ENCODE data around the gene GALNT13.
"Not testable (repeated sequence)": the region's sequence is repeated elsewhere in the genome, so short reads cannot be mapped to it uniquely, and the experiment has no call there.

Gene GALNT13

GRCh38 chr2:154427453-154427852, 555.7 kb downstream of the GALNT13 start:
- no peak for DNase-seq (ENCODE audit: low spot score)

DNA sequence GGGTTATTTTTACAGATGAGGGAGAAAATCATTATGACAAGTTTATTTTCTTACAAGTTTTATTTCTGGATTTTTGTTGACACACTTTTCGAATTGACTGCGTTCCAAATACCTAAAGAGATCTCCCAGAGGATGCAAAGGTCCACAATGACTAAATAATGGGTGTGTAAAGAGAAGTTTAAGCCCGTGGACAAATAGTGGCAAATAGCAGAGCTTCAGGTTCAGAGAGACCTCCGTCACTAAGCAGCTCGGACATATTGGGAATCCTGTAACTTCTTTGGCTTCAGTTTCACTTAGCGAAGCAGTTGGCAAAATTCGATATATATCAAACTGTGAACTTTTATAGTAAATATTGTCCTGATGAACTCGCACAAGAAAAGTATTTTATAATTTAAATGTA, 556.3 kb downstream of the GALNT13 start:
- no peak for DNase-seq (ENCODE audit: low spot score)

DNA sequence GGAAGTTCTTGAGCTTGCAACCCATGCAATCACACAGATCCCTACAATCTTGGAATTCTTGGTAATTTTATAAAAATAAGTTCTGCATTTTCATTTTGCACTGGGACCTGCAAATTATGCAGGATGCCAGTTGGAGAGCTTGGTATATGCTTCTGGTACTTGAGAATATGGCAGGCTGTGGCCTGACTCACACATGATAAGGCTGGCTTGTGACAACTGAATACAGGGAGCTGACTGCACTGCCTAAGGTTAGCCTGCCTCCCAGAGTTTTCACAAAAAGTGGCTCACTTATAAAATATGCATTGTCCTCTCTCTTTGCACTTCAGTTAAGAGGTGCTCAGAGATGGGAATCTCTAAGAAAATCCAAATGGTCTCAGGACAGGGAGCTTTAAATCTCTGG, 561.3 kb downstream of the GALNT13 start:
- DNase-seq (ENCODE audit: low spot score) = no peak

- peak; percentile 1 for DNase-seq (ENCODE audit: low spot score)
Measured at GRCh38 chr2:154437104-154437503, 565.4 kb downstream of the GALNT13 start.

DNA sequence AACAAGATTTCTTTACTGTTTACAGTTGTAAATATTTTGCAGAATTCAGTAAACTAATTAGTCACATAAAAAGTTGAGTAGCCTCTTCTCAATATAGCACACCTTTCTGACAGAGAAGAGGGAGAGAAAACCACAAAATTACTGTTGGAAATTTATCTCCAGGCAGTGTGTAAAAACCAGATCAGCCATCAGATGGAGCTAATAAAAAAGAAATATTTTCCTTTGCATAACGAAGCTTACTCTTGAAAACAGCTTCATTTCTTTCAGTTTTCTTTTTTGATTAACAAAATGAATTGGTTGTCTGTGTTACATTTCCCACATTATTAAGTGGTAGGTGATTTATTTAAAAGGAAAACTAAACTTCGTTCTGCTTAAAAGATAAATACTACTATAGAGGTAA, 567.4 kb downstream of the GALNT13 start:
- DNase-seq (ENCODE audit: low spot score) = no peak

DNA sequence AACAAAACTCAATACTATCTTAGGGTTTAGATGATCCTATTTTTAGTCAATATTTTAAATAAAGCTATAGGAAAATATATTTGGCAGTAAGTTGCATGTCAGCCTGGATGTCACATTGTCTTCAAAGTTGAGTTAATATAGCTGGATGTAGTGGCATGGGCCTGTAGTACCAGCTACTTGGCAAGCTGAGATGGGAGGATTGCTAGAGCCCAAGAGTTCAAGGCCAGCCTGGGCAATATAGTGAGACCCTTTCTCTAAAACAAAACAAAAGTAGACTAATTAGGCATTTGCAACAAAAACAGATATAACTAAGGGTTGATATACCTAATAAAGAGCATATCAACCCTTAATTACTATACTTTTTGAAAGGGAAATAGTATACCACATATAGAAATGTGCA, 572.2 kb downstream of the GALNT13 start:
- no peak for DNase-seq (ENCODE audit: low spot score)

DNA sequence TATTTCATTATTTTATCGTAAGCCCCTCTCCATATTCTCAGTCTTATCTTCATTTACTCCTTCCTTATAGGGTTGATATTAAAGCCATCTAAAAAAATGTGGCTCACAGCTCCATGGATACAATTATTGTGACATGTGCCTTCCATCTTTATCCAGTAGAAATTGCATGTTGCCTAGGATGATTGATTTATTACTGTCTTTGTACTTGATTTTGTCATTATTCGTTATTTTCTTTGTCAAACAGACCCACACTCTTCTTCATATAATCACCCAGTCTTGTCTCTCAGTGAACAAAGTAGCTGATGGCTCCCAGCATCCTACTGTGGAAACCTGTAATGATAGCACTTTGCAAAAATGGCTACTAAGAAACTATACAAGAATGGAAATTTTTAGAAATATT, 574.6 kb downstream of the GALNT13 start:
- DNase-seq (ENCODE audit: low spot score) = no peak

DNA sequence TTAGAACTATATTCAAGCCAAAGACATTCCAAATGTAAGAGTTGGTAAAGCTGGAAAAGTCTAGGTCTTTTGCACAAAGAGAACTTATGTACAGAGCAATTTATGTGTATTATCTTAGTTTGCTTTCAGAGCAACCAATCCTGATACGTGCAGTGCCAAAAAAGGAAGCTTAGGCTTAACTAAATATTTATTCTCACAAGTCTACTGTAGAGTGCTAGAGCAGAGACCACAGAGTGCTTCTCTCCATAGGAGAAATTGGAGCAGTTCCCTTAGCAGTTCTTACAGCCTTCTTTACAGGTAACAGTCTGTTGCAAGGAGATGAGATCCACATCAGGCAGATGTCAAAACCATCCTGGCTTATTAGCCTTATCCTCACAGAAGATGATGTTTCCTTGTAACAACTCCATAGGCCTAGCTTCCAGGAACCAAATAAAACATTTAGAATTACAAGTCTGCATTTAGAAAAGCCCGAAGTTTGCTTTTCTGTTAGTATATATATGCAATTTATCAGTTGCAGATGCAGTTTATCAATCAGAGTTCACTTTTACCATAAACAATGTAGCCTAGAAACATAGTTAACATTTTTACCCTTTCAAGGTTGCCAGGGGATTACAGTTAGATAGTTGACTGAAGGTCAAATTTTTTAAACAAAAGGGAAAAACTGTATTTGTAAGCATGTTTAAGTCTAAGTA, 576.2 kb downstream of the GALNT13 start:
- no peak for DNase-seq (ENCODE audit: low spot score)

- DNase-seq (ENCODE audit: low spot score) = no peak
Measured at GRCh38 chr2:154449951-154450658, 578.4 kb downstream of the GALNT13 start.

- DNase-seq (ENCODE audit: low spot score) = no peak
Measured at GRCh38 chr2:154452471-154452870, 580.7 kb downstream of the GALNT13 start.

DNA sequence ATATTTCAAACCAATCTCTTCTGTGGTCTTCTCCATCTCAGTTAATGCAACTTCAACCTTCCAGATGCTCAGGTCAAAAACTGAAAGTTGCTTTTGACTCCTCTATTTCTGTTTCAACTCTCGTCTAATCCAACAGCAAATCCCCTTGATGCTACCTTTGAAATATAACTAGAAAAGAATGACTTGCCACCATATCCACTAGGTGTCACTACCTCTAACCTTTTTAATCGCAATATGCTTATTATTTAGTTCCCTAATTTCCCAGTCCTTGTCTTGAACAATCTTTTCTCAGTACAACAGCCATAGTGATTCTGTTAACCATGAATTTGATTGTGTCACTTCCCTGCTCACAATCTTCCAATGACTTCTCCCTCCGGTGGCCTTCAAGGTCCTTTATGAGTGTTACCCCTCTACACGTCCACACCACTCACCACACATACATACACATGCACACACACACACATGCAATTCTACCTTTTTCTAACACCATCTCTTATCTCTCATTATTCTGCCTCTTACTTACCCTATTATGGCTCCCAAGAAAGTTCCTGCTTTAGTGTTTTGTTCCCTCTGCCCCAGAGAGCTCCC, 581.3 kb downstream of the GALNT13 start:
- DNase-seq (ENCODE audit: low spot score) = no peak

DNA sequence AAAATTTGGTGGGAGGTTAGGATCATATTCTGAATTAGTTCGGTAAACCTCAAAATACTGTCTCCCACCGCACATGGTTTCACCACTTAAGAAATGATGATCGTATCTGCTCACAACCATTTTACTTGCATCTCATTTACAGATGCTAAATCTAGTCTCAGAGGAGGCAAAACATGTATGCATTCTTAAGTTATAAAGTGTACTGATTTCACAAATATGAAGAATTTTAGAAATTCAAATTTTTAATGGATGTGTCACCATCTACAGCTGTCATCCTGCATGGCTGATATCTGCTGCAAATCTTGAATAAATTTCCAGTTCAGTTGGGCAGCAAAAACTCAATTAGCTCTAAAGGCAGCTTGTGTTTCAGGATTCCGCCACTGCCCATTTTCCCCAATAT, 583.4 kb downstream of the GALNT13 start:
- no peak for DNase-seq (ENCODE audit: low spot score)

GRCh38 chr2:154455866-154456265, 584.1 kb downstream of the GALNT13 start:
- DNase-seq (ENCODE audit: low spot score) = no peak

GRCh38 chr2:154457286-154457685, 585.6 kb downstream of the GALNT13 start:
- no peak for DNase-seq (ENCODE audit: low spot score)

DNA sequence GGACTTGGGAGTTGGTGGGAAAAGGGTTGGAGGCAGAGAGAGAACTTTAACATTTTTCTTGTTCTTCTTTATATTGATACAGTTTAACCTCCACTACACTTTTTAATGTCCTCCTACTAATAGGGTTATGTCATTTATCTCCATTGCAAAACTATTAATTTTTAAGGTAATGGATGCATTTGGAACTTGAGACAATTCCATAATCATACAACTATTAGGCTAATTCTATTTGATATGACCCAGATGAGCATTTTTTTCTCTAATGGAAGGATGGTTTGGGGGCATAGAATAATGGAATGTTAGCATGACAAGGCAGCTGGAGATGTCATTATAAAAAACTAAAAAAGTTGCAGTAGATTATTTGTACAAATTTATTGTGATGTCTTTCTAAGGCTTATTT, 587.6 kb downstream of the GALNT13 start:
- no peak for DNase-seq (ENCODE audit: low spot score)

- DNase-seq (ENCODE audit: low spot score) = no peak
Measured at GRCh38 chr2:154462634-154463033, 590.9 kb downstream of the GALNT13 start.

DNA sequence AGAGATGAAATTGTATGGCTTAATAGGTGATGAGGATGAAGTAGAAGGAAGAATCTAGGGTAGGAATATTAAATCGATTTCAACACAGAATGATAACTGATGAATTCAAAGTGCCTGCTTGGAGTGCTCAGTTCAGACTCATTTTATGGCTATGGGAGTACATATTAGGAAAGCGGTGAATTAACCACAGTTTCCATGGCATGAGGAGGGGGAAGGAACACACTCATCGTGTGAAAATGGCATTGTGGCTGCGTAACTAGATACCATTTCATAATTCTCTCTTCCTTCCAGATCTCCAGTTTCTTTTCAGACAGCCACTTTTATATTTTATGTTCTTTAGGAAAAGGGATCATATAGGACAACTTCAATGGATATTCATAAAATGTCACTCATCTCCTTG, 594.5 kb downstream of the GALNT13 start:
- no peak for DNase-seq (ENCODE audit: low spot score)

DNA sequence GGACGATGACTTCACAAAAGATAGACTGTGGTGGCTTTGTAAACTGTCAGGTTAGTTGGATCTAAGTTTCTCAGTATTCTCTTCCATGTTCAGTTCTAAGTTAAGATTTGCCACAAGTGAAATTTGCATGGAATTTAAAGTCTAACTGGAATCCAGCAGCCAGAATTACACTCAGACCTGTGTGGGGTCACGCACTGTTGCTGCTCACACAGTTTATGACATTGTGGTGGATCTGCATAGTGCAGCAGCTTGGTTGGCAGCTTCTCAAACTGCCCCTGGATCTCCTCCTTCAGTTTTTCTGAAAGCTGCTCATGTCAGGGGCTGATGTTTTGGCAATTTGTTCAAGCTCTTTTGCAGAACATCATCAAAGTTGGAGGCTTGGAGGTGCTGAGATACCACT, 598.7 kb downstream of the GALNT13 start:
- DNase-seq (ENCODE audit: low spot score) = no peak

DNA sequence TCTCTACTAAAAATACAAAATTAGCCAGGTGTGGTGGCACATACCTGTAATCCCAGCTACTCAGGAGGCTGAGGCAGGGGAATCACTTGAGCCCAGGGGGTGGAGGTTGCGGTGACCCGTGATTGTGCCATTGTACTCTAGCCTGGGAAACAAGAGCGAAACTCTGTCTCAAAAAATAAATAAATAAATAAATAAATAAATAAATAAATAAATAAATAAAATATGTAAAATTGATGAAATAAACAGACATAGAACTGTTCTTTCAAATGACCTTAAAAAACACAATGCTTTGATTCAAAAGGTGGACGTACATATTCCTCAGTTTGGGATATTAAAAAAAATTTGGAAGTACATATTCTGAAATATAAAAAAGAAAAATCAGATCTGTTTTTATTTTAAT, 599.8 kb downstream of the GALNT13 start:
- DNase-seq (ENCODE audit: low spot score) = not testable (repeated sequence)

DNA sequence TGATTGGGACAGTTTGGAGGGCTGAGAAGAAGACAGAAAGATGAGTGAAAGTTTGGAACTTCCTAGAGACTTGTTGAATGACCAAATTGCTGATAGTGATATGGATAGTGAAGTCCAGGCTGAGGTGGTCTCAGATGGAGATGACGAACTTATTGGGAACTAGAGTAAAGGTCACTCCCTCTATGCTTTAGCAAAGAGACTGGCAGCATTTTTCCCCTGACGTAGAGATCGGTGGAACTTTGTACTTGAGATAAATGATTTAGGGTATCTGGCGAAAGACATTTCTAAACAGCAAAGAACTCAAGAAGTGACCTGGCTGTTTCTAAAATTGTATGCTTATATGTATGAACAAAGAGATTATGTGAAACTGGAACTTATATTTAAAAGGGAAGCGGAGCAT, 605.6 kb downstream of the GALNT13 start:
- no peak for DNase-seq (ENCODE audit: low spot score)

DNA sequence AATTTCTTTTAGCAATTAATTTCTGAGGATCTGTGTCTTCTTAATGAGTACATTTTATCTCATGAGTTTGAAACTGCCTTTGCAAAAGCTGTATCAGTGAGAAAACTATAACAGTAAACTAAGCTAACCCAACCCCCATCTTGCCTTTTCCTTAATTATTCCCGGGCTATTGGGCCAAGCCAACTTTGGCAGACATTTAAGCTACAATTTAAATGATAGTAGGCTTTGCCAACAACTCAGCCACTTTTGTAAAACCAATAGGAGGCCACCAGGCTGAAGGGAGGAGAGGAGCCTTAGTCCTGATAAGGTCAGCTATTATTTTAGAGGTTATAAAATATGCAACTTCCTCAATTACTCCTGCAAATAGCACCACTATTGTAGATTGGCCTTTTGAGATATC, 608.8 kb downstream of the GALNT13 start:
- DNase-seq (ENCODE audit: low spot score) = no peak

DNA sequence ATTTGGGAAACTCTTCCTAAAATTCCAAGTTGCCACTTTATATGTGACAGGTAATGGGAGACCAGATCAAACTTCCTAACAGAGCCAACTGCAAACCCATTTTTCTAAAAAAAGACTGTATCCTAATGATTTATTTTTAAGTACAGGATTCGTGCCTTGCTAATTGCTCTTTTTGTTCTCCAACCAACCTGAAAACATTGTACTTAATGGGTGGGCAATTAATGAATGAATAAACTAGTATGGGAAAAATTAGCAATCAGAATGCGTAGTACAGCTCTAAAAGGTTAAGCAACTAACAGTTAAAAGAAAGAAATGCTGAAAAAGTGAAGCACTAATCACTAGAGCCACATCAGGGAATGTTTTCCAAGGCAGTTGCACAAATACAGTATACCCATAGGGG, 609.6 kb downstream of the GALNT13 start:
- DNase-seq (ENCODE audit: low spot score) = no peak

- DNase-seq (ENCODE audit: low spot score) = no peak
Measured at GRCh38 chr2:154484338-154485099, 612.8 kb downstream of the GALNT13 start.
